ENCODE data around the gene MARK3. TPM values are rescaled to one million over a fixed set of nuclear protein-coding genes. Genes with fewer than 3 reads are reported as not detected.

MARK3 gene
- total and polyA plus RNA-seq, 2 of the 13 experiments (the other 11 are each of a cell fraction or from before 2014, with no cell fraction given) = 47.7 to 56.6 TPM

DNA sequence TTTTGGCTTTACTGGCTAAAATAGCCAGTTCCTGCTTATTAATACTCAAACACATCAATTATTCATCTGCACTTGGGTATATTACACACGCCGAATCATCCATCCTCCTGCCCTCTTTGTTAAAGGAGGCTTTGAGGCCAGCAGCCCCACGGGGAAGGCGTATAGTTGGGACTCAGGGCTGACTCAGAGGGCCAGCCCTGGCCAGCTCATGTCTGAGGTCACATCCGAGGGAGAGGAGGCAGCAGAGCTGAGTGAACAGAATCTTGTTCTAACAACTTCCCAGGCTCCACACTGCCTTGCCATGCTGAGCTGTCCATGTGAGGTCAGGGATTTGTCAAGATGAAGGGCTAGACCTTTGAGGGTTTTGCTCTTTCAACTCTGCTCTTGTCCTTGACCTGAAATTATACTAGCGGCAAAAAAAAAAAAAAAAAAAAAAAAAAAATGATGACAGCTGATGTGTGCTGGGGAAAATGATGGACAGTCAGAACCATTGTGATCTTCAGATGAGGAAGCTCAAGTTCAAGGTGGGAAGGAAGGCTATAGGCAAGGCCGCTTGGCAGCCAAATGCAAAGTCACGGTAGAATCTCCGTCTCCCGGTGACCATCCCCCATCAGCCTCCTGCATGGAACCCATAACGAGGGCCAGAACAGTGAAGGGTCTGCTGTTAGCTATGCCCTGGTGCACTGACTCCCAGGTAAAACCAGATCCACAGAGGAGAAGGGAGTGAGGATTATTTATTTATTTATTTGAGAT lies 12.5 kb upstream of the MARK3 start:
- intact Hi-C loops (cut with micrococcal nuclease; ENCODE audit: unreplicated experiment) = no loop called here
- CTCF ChIA-PET (ENCODE audit: low intra/inter-chr PET ratio, low total read pairs) = no interaction called here
- BruUV-seq (replicated peaks) = no TSS peak
- Histone ChIP-seq H4K20me1 (ENCODE audit: insufficient read depth, low read length) (no peaks in the 10 kb centered on the region), H3K36me3 (replicated peaks in 1 of 2; ENCODE audit: control insufficient read depth in 1 of 2, insufficient read depth in 2 of 2, low read length in 2 of 2) (no peaks in the 10 kb centered on the region), H3K27me3 (ENCODE audit: control insufficient read depth in 1 of 2, insufficient read depth in 2 of 2, low read length in 2 of 2) (peaks cover 0 to 1% of the 10 kb centered on the region in 2 experiments; a peak in 3 of 5 replicates), H2AFZ (ENCODE audit: low read length) (no peak overlapping the region), H3K27ac (ENCODE audit: extremely low read length, insufficient read depth, low read length) (no peak overlapping the region), H3K9ac (ENCODE audit: insufficient read depth, low read depth, low read length) (0 out of 2 replicates have a peak overlapping the region, but pooled peaks have one; percentile 13), H3K79me2 (ENCODE audit: insufficient read depth, low read length) (no peaks in the 10 kb centered on the region), H3K4me3 (replicated peaks in 1 of 3; ENCODE audit: insufficient read depth in 1 of 3, low read depth in 2 of 3, low read length in 3 of 3) (no peak overlapping the region), H3K4me2 (ENCODE audit: low read depth, low read length) (peak overlapping the region; percentile 41), H3K9me3 (ENCODE audit: low read length) (no peaks in the 10 kb centered on the region), H3K4me1 (ENCODE audit: insufficient read depth, low read length) (peaks cover 16% of the 10 kb centered on the region)
- POLR2A ChIA-PET = interaction anchor here (0.5 to 1.4 kb wide), 4 partner anchors 16 to 1763 kb away, joined by 3 to 6 read pairs (median 5); partner anchors contain the start of gene EIF5
- WGBS (ENCODE audit: low lambda C conversion rate) = 7% methylated on average over 9 of the region's 11 CpGs
- ATAC-seq = peak; percentile 91
- peak; percentile 48 for DNase-seq (ENCODE audit: low spot score)
- in situ Hi-C loops (cut with HindIII; ENCODE audit: extremely low pct_ligation_motif_present, low pct_unique_long_range_greater_than_20kb) = no loop called here
- FAIRE-seq = no peak
- peak; percentile 27; the same call in 1 of the 2 replicates for TF ChIP-seq RARA (CRISPR knock-in tag; IDR thresholded peaks at IDR 0.05)
- no peak for TF ChIP-seq FIP1L1 (IDR thresholded peaks at IDR 0.05; ENCODE audit: borderline replicate concordance, insufficient read depth, low read depth, low read length)
- peak; percentile 53; the same call in 1 of the 2 replicates for TF ChIP-seq RXRA (CRISPR knock-in tag; IDR thresholded peaks at IDR 0.05)
- no peak for TF ChIP-seq ZNF574 (CRISPR knock-in tag; IDR thresholded peaks at IDR 0.05)
- peak; percentile 60 for TF ChIP-seq SKI (IDR thresholded peaks at IDR 0.05; ENCODE audit: partially characterized antibody)
- TF ChIP-seq TBL1XR1 (IDR thresholded peaks at IDR 0.05; ENCODE audit: borderline replicate concordance, low read length, partially characterized antibody) = peak; percentile 63
- TF ChIP-seq ZNF121 (CRISPR knock-in tag; IDR thresholded peaks at IDR 0.05) = no peak
- TF ChIP-seq FOSL2 (CRISPR knock-in tag; IDR thresholded peaks at IDR 0.05) = peak; percentile 62
- TF ChIP-seq MIER3 (CRISPR knock-in tag; IDR thresholded peaks at IDR 0.05; ENCODE audit: borderline replicate concordance) = 0 out of 2 replicates have a peak, but pooled peaks have one; percentile 21
- TF ChIP-seq ZBTB21 (CRISPR knock-in tag; IDR thresholded peaks at IDR 0.05) = peak; percentile 57; the same call in 1 of the 2 replicates
- peak; percentile 80 for TF ChIP-seq ZNF362 (CRISPR knock-in tag; IDR thresholded peaks at IDR 0.05; ENCODE audit: borderline replicate concordance)
- TF ChIP-seq NR2F1 (CRISPR knock-in tag; IDR thresholded peaks at IDR 0.05) = 0 out of 4 replicates have a peak, but pooled peaks of 1 of the 2 experiments have one; percentile 42
- TF ChIP-seq, protein P1, sequence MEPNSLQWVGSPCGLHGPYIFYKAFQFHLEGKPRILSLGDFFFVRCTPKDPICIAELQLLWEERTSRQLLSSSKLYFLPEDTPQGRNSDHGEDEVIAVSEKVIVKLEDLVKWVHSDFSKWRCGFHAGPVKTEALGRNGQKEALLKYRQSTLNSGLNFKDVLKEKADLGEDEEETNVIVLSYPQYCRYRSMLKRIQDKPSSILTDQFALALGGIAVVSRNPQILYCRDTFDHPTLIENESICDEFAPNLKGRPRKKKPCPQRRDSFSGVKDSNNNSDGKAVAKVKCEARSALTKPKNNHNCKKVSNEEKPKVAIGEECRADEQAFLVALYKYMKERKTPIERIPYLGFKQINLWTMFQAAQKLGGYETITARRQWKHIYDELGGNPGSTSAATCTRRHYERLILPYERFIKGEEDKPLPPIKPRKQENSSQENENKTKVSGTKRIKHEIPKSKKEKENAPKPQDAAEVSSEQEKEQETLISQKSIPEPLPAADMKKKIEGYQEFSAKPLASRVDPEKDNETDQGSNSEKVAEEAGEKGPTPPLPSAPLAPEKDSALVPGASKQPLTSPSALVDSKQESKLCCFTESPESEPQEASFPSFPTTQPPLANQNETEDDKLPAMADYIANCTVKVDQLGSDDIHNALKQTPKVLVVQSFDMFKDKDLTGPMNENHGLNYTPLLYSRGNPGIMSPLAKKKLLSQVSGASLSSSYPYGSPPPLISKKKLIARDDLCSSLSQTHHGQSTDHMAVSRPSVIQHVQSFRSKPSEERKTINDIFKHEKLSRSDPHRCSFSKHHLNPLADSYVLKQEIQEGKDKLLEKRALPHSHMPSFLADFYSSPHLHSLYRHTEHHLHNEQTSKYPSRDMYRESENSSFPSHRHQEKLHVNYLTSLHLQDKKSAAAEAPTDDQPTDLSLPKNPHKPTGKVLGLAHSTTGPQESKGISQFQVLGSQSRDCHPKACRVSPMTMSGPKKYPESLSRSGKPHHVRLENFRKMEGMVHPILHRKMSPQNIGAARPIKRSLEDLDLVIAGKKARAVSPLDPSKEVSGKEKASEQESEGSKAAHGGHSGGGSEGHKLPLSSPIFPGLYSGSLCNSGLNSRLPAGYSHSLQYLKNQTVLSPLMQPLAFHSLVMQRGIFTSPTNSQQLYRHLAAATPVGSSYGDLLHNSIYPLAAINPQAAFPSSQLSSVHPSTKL (CRISPR knock-in tag; IDR thresholded peaks at IDR 0.05) = 0 out of 2 replicates have a peak, but pooled peaks have one; percentile 11
- no peak for TF ChIP-seq PRPF4 (IDR thresholded peaks at IDR 0.05; ENCODE audit: low read depth, low read length, poor library complexity, severe bottlenecking)
- 0 out of 2 replicates have a peak, but pooled peaks have one; percentile 23 for TF ChIP-seq SAP130 (CRISPR knock-in tag; IDR thresholded peaks at IDR 0.05; ENCODE audit: low read depth)
